Psoas muscle (tissue), 8 donors: Measurements from ENCODE around the gene BTBD9. TPM values are rescaled to one million over a fixed set of nuclear protein-coding genes. Genes with fewer than 3 reads are reported as not detected.

ENCODE experiments used
- ATAC-seq, 4 donors: fragments of 200-7000 bp; cut with Tn5 transposase; one replicate each; pipeline ENCODE4 v1.9.1; 2020; ENCODE audit warnings: moderate library complexity in 3 of 4, mild to moderate bottlenecking in 2 of 4
- DNase-seq, 2 donors: peaks; one replicate each; pipeline ENCODE4 v3.0.0-alpha.2; 2020
- H3K27ac ChIP-seq: fragments of 200-600 bp; one replicate; pipeline ENCODE4 v1.8.0; 2022
- H3K27me3 ChIP-seq, 3 donors: fragments of 200-600 bp in 1 of 3; one replicate each; pipeline versions ENCODE4 v1.6.1 to v1.8.0; 2013 to 2022; ENCODE audit warnings: low read length in 2 of 3, mild to moderate bottlenecking in 2 of 3, moderate library complexity in 1 of 3; ENCODE audit not compliant: insufficient read depth in 3 of 3
- H3K36me3 ChIP-seq, 2 donors: fragments of 200-600 bp in 1 of 2; one replicate each; pipeline versions ENCODE4 v1.6.1 to v1.8.0; 2013 to 2022; ENCODE audit warnings: low read depth in 1 of 2, mild to moderate bottlenecking in 1 of 2, moderate library complexity in 1 of 2; ENCODE audit not compliant: insufficient read depth in 1 of 2
- H3K4me1 ChIP-seq: fragments of 200-600 bp; one replicate; pipeline ENCODE4 v1.8.0; 2022
- H3K4me3 ChIP-seq: fragments of 200-600 bp; one replicate; pipeline ENCODE4 v1.8.0; 2022; ENCODE audit warnings: mild to moderate bottlenecking
- H3K9me3 ChIP-seq: fragments of 200-600 bp; one replicate; pipeline ENCODE4 v1.8.0; 2022
- CTCF ChIP-seq: fragments of 200-600 bp; IDR thresholded peaks from one replicate; pipeline ENCODE4 v1.8.0; 2022; ENCODE audit warnings: antibody characterized with exemption
- WGBS, 3 donors: extraction: QIAGEN DNeasy Blood & Tissue Kit; methylation state at CpG; one replicate each; pipeline versions ENCODE4 v1.1.6 to v1.1.7; 2013; 5-methylcytosine and 5-hydroxymethylcytosine counted together
- intact Hi-C, 2 donors: fragments of 100-400 bp; cut with DNase I; formaldehyde crosslinking; loops; one replicate each; pipeline versions ENCODE4 v1.11.0 to v1.14.2; 2022
- polyA plus RNA-seq, 3 donors: library from polyadenylated mRNA; stranded (reverse); fragments of 200-250 nt; gene quantifications; one replicate each; pipeline ENCODE4 v1.2.3, GENCODE V29; 2013
- total RNA-seq, 4 donors: library from RNA; stranded (reverse); fragmentation: NEBNext Ultra II Directional in 2 of 4; extraction: Animal tissue kit (Norgen Biotek cat#: 25700) in 2 of 4; gene quantifications; one replicate each; pipeline versions ENCODE4 v1.2.1 to v1.2.4, GENCODE V29; 2021 to 2023
- donor health status: healthy with polysubstance abuse.
- donor health status: DM: no; HTN: no; CAD: no; lungs with moderate emphysema.
- donor health status: Bipolar disorder and iron deficiency.
- donor health status: healthy.
- donor health status: DM: yes; HTN: yes; CAD: no.
- donor health status: DM: no; HTN: no; CAD: no.
- donor health status: DM: no; HTN: no; CAD: no.
- donor health status: DM: yes; HTN: yes; CAD: no.

The BTBD9 gene
- total and polyA plus RNA-seq, 7 donors, result 2.3 to 10.9 (median 8.4) TPM

- H3K27me3 ChIP-seq, result no peaks in the 10 kb centered on the region
- no peak for TF ChIP-seq CTCF
- no peak overlapping the region for H3K27ac ChIP-seq
- no peaks in the 10 kb centered on the region for H3K4me1 ChIP-seq
- no peaks in the 10 kb centered on the region for H3K9me3 ChIP-seq
- ATAC-seq (peak in 1 of 4 donors; percentile 45), DNase-seq (no peak)
- WGBS, 3 donors, result 81 to 84% (median 83%) methylated on average over 8 of the region's 8 CpGs
- no peak overlapping the region for H3K4me3 ChIP-seq
- intact Hi-C loops, result no loop called here
- H3K36me3 ChIP-seq, result peaks cover 0 to 3% of the 10 kb centered on the region in 2 donors
These were observed 493.6 kb downstream of the BTBD9 start for GRCh38 chr6:38146021-38146733.

GRCh38 chr6:38144365-38144945 lies 495.3 kb downstream of the BTBD9 start:
- Histone ChIP-seq H3K4me3 (no peak overlapping the region), H3K36me3 (no peaks in the 10 kb centered on the region), H3K27me3 (no peaks in the 10 kb centered on the region), H3K9me3 (no peaks in the 10 kb centered on the region), H3K4me1 (no peaks in the 10 kb centered on the region), H3K27ac (no peak overlapping the region)
- no peak for TF ChIP-seq CTCF
- intact Hi-C loops, result no loop called here
- ATAC-seq, result no peak
- 91 to 98% (median 93%) methylated on average over 5 of the region's 5 CpGs for WGBS, 3 donors
- no peak for DNase-seq

GRCh38 chr6:38143191-38144150 lies 496.3 kb downstream of the BTBD9 start:
- Histone ChIP-seq H3K4me1 (no peaks in the 10 kb centered on the region), H3K4me3 (no peak overlapping the region), H3K9me3 (no peaks in the 10 kb centered on the region), H3K27me3 (no peaks in the 10 kb centered on the region), H3K27ac (no peak overlapping the region), H3K36me3 (peaks cover 0 to 5% of the 10 kb centered on the region in 2 donors)
- 49 to 63% (median 60%) methylated on average over 8 of the region's 8 CpGs for WGBS, 3 donors
- no peak for TF ChIP-seq CTCF
- intact Hi-C loops, result no loop called here
- peak in 1 of 4 donors; percentile 46 for ATAC-seq
- DNase-seq, result no peak

- 81 to 86% (median 84%) methylated on average over 7 of the region's 7 CpGs for WGBS, 3 donors
- TF ChIP-seq CTCF, result no peak
- intact Hi-C loops, result no loop called here
These were observed 497.4 kb downstream of the BTBD9 start for GRCh38 chr6:38142178-38142902.

More at GRCh38 chr6:38142178-38142902, 497.4 kb downstream of the BTBD9 start:
- Histone ChIP-seq H3K4me3 (no peak overlapping the region), H3K27me3 (no peaks in the 10 kb centered on the region), H3K36me3 (peaks cover 0 to 5% of the 10 kb centered on the region in 2 donors), H3K9me3 (no peaks in the 10 kb centered on the region), H3K4me1 (no peaks in the 10 kb centered on the region), H3K27ac (no peak overlapping the region)
- ATAC-seq, result no peak
- DNase-seq, result no peak
